HG02610 (cell line): ENCODE measurements around the gene FADS3.

Source experiments
- ATAC-seq: cut with Tn5 transposase; IDR thresholded peaks from one replicate; pipeline ENCODE4 v1.9.1; 2021; ENCODE audit warnings: mild to moderate bottlenecking, moderate library complexity; ENCODE audit not compliant: unreplicated experiment

The FADS3 gene

DNA sequence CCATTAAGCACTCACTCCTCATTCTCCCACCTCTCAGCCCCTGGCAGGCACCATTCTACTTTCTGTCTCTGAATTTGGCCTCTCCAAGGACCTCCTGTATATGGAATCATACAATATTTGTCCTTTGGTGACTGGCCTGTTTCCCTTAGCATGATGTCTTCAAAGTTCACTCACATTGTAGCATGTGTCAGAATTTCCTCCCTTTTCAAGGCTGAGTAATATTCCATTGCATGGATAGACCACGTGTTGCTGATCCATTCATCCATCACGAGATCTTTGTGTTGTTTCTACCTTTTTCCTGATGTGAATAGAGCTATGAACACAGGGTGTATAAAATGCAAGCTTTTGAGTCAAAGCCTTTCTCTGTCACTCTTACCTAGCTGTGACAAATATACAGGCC lies 51.6 kb downstream of the FADS3 start:
- ATAC-seq = no peak

DNA sequence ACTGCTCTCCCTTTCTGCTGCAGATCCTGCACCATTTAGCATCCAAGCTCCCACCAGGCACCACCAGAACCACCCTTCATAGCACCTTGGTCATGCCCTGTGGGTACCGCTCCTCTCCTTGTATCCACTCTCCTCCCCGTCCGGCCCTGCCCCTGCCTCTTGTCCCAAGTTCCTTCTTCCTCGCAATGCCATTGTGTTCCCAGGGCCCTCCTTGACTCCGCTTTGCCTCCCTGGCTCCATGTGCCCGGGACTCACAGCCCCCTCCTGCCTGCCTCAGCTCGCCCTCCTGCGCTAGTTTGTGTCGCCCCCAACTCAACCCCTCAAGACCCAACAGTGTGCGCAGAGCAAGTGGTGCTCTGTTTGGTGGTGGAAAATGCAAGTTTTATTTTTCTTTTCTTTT lies 52.4 kb downstream of the FADS3 start:
- ATAC-seq = no peak

DNA sequence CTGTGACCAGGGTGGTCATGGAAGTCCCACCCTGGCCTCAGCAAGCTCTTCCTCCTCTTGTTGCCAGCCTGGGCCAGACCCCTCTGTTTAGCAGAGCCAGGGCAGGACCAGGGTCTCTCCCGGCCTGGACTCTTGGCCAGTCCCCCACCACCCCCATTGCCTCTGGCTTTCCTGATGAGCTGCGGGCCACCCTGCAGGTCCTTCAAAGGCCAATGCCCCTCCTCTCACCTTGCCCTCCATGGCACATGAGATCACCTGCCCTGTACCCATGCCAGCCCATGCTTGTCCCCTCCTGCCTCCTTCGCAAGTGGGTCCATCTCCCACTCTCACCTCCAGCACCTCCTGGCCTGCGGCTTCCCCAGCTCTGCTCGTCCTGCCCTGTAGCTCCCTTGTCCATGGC lies 52.8 kb downstream of the FADS3 start:
- no peak for ATAC-seq

DNA sequence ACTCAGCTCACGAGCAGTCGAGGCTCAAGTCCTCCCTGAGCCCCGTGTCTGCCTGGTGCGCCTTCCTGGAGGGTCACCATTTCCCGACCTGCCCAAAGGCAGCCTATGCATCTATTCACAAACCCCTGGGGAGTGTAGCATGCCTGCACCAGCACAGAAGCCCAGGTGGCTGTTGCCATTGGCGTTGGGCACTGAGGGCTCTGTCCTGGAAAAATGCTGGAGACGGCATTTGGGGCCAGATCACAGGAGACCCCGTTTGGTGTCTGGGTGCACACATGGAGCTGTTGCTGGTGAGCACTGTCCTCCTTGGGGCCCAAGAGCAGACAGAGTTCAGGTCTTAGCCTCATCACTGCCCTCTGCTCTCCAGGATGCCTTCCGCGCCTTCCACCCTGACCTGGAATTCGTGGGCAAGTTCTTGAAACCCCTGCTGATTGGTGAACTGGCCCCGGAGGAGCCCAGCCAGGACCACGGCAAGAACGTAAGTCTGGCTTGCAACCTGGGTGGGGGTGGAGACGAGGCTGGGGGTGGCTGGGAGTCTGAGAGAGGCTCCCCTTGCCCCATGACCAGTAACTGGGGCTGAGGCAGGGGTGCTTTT lies 53.8 kb downstream of the FADS3 start:
- no peak for ATAC-seq

DNA sequence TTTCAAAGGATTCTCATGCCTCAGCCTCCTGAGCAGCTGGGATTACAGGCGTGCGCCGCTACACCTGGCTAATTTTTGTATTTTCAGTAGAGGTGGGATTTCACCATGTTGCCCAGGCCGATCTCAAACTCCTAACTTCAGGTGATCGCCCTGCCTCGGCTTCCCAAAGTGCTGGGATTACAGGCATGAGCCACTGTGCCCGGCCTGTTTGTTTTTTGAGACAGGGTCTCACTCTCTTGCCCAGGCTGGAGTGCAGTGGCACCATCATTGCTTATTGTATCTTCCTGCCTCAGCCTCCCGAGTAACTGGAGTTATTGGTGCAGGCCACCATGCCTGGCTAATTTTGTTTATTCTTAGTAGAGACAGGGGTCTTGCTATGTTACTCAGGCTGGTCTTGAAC lies 55.2 kb downstream of the FADS3 start:
- no peak for ATAC-seq

DNA sequence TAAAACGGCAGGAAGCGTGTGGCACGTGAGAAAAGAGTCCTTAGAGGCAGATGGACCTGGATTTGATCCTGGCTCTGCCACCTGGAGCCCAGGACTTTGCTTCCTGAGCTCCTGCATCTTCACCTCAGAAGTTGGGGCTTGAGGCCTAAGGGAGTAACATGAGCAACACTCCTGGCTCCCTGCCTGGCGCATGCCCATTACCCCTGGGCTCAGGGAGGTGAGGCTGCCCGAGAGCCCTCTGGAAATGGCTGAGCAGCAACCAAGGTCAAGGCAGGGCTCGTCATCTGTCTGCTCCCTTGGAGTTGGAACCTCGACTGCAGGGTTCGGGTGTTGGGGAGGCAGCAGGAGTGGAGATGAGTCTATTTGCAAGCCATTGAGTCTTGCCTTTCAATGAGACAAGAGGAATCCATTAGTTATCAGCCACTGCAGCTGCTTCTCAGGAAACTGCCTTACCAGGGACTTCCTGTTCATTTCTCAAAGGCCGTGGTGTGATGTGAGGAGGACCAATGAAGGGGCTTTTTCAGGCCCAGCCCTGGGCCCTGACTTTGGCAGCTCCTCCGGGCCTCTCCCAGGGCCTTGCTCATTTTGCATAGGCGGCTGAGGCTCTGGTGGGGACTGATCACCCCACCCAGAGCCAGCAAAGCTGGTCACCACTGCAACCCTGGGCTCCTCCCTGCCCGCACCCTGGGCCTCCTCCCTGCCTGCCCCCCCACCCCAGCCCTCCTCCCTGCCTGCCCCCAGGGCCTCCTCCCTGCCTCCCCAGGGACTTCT lies 56.9 kb downstream of the FADS3 start:
- peak; percentile 88 for ATAC-seq

DNA sequence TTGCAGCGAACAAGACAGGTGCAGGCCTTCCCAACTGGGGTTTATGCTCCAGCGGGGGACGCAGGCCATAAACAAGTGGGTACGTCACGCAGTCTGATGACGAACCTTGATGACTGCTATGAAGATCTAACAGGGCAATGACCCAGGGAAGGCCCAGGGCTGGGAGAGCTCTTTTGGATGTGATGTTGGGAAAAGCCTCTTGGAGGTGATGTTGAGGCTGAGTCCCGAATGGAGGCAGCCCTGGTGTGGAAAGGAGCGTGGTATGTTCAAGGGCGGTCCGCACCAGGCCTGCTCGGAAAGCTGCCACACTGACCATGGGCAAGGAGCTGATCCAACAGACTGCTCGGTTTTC lies 57.4 kb downstream of the FADS3 start:
- ATAC-seq = no peak

DNA sequence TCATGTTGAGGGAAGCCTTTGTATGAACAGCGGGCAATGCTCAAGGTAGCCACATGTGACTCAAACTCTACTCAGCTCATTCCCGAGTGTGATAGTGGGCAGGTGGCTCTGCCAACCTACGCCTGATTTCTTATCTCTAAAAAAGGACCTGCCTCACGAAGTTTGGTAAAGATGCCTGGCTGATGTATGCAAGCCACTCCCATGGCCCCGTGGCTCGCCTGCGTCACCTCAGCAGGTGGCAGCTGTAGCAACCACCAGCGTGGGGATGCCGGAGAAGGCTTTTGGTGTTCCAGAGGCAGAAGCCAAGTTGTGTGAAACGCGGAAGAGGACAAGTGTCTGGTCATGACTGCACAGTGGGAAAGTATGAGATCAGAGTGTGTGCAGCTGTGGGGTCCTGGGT lies 57.9 kb downstream of the FADS3 start:
- no peak for ATAC-seq

DNA sequence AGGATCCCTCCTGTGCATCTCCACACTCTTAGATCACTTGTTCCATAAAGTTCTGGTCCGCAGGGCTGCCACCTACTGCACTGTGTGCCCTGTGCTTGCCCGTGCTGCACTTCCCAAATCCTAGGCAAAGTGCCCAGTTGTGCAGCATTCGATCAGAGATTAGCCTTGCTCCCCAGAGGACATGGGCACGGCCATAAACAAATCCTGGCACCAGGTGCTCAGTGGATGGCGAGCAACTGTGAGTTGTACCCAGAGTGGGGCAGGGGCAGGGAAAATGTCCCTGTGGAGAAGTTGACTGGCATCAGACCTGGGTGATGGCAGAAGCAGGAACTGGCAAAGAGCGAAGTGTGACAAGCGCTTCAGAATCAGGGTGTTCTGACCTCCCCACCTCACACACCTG lies 58.6 kb downstream of the FADS3 start:
- no peak for ATAC-seq

DNA sequence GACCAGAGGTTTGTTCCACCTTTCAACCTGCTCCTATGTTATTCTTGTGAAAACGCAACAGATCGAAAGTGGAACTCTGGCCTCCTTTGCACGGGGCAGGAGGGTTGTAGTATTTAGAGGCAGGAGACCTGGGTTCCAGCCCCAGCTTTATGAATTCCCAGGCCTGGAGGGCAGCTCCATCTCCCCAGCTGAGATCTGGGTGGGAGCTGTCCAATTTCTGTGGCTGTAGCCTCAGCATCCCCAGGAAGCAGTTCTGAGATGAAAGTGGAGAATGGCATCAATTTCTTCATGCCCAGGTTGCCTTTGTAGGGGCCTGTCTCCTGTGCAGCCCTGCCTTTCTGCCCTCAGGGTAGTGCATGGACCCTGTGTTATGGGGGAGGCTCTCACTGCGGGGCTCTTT lies 59.1 kb downstream of the FADS3 start:
- no peak for ATAC-seq

DNA sequence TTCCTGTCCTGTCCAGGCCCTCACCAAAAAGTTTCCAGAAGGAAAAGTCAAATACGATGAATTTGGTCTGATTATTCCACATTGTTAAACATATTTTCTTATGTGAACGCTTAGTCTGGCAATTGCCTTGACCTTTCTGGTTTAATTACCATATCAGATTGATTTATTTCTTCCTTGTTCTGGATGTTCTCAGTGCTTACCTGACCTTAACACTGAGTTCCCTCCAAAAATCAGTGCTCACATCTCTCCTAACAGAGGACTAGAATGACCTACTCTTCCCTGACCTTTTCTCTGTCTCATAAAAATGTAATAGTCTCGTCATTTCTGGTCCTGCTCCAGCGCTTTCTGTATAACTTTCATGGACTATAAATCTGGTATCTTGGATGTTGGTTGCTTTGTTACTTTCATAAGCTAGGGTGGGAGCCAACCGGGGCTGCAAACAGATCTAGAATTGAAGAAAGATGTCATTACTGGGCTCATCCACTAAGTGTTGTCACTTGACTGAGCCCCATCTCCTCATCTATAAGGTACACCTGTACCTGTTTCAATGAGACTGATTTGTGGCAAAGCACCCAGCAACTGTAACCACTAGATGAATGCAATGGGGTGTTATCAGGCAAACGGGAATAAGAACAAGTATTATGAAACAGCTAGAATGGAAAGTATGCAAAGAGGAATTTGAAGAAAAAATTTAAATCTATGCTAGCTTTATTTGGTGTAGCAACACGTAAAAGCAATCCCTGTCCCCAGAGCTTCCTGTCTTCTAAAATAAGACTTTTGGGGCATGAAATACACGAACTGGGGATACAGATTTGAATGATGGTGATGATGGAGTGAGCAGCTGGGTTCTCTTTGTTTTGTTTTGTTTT lies 60.9 kb downstream of the FADS3 start:
- no peak for ATAC-seq

DNA sequence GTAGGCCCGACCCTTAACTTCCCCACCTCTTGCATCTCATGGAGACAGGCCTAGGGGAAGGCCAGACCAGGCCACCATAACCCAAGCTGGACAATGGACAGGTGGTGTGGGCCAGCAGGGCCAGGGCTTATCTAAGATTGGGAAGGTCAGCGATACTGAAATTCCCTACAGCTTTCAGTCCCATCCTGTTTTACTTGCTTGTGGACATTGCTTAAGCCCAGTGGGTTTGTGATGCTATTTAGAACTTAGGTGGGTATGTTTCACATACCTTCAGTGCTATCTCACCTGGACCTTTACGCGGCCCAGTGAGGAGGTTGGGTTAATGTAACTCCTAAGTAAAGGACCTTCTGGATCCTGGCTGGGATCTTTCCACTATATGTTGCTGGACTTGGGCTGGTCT lies 61.5 kb downstream of the FADS3 start:
- no peak for ATAC-seq

DNA sequence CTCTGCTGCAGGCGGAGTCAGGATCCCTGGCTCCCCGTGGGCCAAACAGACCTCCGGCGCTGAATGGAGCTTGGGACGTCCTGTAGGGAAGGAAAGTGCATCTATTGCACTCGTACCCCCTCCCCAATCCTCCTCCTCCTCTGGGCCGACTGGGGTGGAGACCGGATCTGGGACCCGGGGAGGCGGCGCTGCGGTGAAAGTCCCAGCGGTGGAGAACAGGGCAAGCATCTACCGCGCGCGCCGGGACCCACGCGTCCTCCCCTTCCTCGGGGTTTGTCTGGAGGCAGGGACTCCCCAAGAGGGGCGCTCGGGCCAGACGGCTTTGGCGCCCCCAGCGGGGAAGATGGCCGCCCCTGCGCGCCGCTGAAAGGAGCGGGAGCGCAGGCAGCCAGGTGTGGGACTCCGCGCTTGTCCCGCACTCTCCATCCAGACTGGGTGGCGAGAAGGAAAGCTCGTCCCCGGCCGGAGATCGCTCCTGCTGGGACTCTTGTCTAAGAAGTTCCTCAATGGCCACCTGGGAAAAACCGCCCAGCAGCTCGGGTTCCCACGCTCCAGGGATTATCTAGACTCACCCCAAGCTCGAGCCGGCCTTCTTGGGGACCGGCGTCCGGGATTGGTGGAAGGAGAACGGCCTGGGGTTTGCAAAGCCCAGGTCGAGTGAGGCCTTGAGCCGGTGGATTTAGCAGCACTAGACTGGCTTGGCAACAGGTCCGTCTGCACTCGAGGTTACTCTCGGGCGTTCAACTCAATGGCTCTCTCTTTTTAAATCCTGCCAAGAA lies 62.5 kb downstream of the FADS3 start:
- ATAC-seq = no peak

DNA sequence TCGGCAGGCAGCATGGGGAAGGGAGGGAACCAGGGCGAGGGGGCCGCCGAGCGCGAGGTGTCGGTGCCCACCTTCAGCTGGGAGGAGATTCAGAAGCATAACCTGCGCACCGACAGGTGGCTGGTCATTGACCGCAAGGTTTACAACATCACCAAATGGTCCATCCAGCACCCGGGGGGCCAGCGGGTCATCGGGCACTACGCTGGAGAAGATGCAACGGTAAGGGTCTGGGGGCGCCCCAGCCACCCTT lies 63.0 kb downstream of the FADS3 start:
- ATAC-seq = no peak

DNA sequence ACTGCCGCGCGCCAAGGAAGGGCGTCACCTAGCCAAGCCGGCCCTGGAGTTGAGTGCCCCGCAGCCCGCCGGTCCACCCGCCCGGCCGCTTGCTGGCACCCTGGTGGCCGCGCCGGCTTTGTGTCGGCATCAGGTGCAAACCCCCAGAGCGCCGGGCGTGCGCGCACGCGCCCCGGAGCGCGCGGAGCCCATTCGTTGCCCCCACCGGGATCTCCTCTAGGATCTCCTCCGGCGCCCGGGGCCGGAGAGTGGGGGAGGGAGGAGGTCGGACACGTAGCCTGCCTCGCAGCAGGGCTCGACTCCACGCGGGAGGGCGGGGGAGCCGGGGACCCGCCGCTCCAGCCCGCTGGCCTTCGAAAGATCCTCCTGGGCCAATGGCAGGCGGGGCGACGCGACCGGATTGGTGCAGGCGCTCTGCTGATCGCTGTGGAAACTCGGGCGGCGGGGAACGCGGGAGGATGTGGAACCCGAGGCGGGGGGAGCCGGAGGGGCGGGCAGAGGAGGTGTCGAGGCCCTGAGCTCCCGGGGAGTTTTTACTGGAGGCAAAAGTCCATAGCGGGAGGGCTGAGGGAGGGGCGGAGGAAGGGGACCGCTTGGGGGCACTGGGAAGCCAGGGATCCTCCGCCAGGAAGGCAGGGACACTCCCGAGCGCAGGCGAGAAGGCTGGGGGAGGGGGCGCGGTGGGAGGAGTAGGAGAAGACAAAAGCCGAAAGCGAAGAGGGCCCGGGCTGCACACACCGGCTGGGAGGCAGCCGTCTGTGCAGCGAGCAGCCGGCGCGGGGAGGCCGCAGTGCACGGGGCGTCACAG lies 63.6 kb downstream of the FADS3 start, which contains the start of gene FADS2:
FADS2 (plus strand) TSS at position 730 of the 808 bp plus-strand sequence. CDS start 91 bp downstream, outside the sequence.
- peak; percentile 62 for ATAC-seq

DNA sequence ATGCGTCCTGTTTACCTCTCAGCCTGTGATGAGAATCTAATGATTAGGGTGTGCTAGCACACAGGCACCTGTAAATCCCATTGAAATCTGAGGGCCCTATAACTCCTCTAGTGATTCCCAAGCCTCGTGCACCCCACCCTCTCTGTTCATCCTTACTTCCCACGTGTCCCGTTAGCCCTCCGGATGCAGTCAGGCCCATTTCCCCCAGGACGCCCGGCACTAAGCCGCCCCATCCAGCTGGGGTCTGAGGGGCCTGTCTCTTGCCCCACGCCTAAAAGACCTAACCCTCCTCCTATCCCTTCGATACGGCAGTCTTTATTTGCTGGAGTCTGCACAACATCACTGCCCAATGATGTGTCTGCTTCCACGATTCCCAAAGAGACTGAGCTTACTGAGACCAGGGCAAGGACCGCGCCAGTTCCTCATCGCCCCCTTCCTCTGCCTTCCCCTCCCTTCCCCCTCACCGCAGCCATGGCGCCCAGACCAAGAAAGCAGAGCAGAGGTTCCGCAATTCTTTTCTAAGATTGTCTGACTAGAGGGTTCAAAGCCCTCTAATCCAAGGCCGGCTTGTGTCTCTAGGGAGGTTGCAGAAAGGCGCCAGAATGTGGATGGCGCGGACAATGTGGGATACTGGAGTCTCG lies 64.3 kb downstream of the FADS3 start:
- peak; percentile 1 for ATAC-seq
